PC-9 (cell line): ENCODE results near the gene MAPKAP1. TPM values are rescaled to one million over a fixed set of nuclear protein-coding genes. Genes with fewer than 3 reads are reported as not detected.

Experiments
- BruUV-seq: library from RNA; stranded (reverse); fragments of 400-500 nt; replicated peaks from 2 replicates; lab custom pipeline; 2021; lab: Mats Ljungman, UMichigan
- CTCF ChIA-PET: fragments of 300-600 bp; sonication (Branson Sonifier 250); formaldehyde crosslinking; loops from one replicate; lab custom pipeline; 2022; ENCODE audit warnings: antibody characterized with exemption; lab: Charles Lee
- POLR2A ChIA-PET: fragments of 300-600 bp; sonication (Branson Sonifier 250); formaldehyde crosslinking; loops from one replicate; lab custom pipeline; 2022; ENCODE audit warnings: antibody characterized with exemption; ENCODE audit not compliant: unreplicated experiment; lab: Charles Lee
- DNase-seq, 2 experiments: peaks; one replicate each; pipeline versions ENCODE4 v3.0.0 to v3.0.0-alpha.2; 2015 to 2022; ENCODE audit warnings: mixed read lengths in 1 of 2
- H2AFZ ChIP-seq: fragments of 200-600 bp; sonication (generic); 2 replicates; pipeline ENCODE4 v1.8.1; 2017; ENCODE audit warnings: antibody characterized with exemption
- H3F3A ChIP-seq: fragments of 200-600 bp; sonication (generic); 2 replicates; pipeline ENCODE4 v1.8.1; 2017; ENCODE audit warnings: antibody characterized with exemption, mild to moderate bottlenecking, low read depth; ENCODE audit not compliant: insufficient read depth
- H3K27ac ChIP-seq: fragments of 200-600 bp; sonication (generic); 2 replicates; pipeline ENCODE4 v1.6.1; 2016; ENCODE audit warnings: mixed run types
- H3K27me3 ChIP-seq: fragments of 200-600 bp; sonication (generic); 2 replicates; pipeline ENCODE4 v1.6.1; 2016; ENCODE audit warnings: low read depth, mixed run types; ENCODE audit not compliant: insufficient read depth
- H3K36me3 ChIP-seq: fragments of 200-600 bp; sonication (generic); 2 replicates; pipeline ENCODE4 v1.6.1; 2016; ENCODE audit warnings: low read depth, mixed run types
- H3K4me1 ChIP-seq: fragments of 200-600 bp; sonication (generic); replicated peaks from 2 replicates; pipeline ENCODE4 v1.6.1; 2016; ENCODE audit warnings: mixed run types; ENCODE audit not compliant: insufficient read depth
- H3K4me2 ChIP-seq: fragments of 200-600 bp; sonication (generic); 2 replicates; pipeline ENCODE4 v1.6.1; 2017; ENCODE audit warnings: mixed run types
- H3K4me3 ChIP-seq: fragments of 200-600 bp; sonication (generic); 2 replicates; pipeline ENCODE4 v1.6.1; 2016; ENCODE audit warnings: mixed run types
- H3K79me2 ChIP-seq: fragments of 200-600 bp; sonication (generic); 2 replicates; pipeline ENCODE4 v1.6.1; 2017; ENCODE audit warnings: low read depth, mixed run types
- H3K9me2 ChIP-seq: fragments of 200-600 bp; sonication (generic); 2 replicates; pipeline ENCODE4 v1.8.1; 2017; ENCODE audit warnings: mild to moderate bottlenecking; ENCODE audit not compliant: insufficient read depth
- H3K9me3 ChIP-seq: fragments of 200-600 bp; sonication (generic); 2 replicates; pipeline ENCODE4 v1.8.1; 2016; ENCODE audit warnings: low read depth; ENCODE audit not compliant: insufficient read depth
- H4K20me1 ChIP-seq: fragments of 200-600 bp; sonication (generic); 2 replicates; pipeline ENCODE4 v1.8.1; 2017; ENCODE audit not compliant: insufficient read depth
- CTCF ChIP-seq: fragments of 200-600 bp; sonication (generic); conservative IDR thresholded peaks from 2 replicates; pipeline ENCODE4 v1.6.1; 2017; ENCODE audit warnings: mixed run types, antibody characterized with exemption, mild to moderate bottlenecking, moderate library complexity
- EZH2 ChIP-seq: fragments of 200-600 bp; sonication (generic); IDR thresholded peaks from 2 replicates; pipeline ENCODE4 v1.8.0; 2017; ENCODE audit warnings: antibody characterized with exemption, low read depth
- intact Hi-C: fragments of 100-400 bp; cut with micrococcal nuclease; formaldehyde crosslinking; loops from one replicate; pipeline ENCODE4 v1.10.0; 2022; ENCODE audit not compliant: unreplicated experiment
- total RNA-seq: library from RNA; stranded (reverse); gene quantifications from 2 replicates; pipeline ENCODE4 v1.2.3, GENCODE V29; 2021

The MAPKAP1 gene
- total RNA-seq, 1 experiment from 2014 or later: 115 TPM

GRCh38 chr9:125703662-125704061 is 3.3 kb downstream of the MAPKAP1 start:
- no peak overlapping the region for H3K4me3 ChIP-seq
- no peak for TF ChIP-seq EZH2
- no peak for TF ChIP-seq CTCF
- BruUV-seq: no TSS peak
- no peak overlapping the region for H3K27ac ChIP-seq
- no peaks in the 10 kb centered on the region for H3K36me3 ChIP-seq
- no peaks in the 10 kb centered on the region for H3K27me3 ChIP-seq
- H2AFZ ChIP-seq: no peak overlapping the region
- no peaks in the 10 kb centered on the region for H3F3A ChIP-seq
- peaks cover 20% of the 10 kb centered on the region; the same call in 1 of the 2 replicates for H3K4me1 ChIP-seq
- CTCF ChIA-PET: interaction anchor here (0.5 kb wide), 1 partner anchor 56 kb away, joined by 5 read pairs; no protein-coding TSS in a partner anchor
- no peak for DNase-seq
- no peaks in the 10 kb centered on the region for H3K9me2 ChIP-seq
- peaks cover 79% of the 10 kb centered on the region for H3K79me2 ChIP-seq
- intact Hi-C loops: no loop called here
- H4K20me1 ChIP-seq: 0 out of 2 replicates have a peak, but pooled peaks cover 3% of the 10 kb centered on the region
- POLR2A ChIA-PET: no interaction called here
- no peak overlapping the region for H3K4me2 ChIP-seq
- H3K9me3 ChIP-seq: no peaks in the 10 kb centered on the region

GRCh38 chr9:125701351-125701750 is 5.7 kb downstream of the MAPKAP1 start:
- no TSS peak for BruUV-seq

GRCh38 chr9:125700791-125701190 is 6.2 kb downstream of the MAPKAP1 start:
- intact Hi-C loops: no loop called here
- no peak for DNase-seq
- Histone ChIP-seq H3K79me2 (peaks cover 90% of the 10 kb centered on the region), H3K27me3 (no peaks in the 10 kb centered on the region), H3K4me3 (no peak overlapping the region), H3K27ac (no peak overlapping the region), H3K9me3 (no peaks in the 10 kb centered on the region), H3K36me3 (no peaks in the 10 kb centered on the region), H3K4me1 (peaks cover 9% of the 10 kb centered on the region; the same call in 1 of the 2 replicates), H3K4me2 (no peak overlapping the region), H3K9me2 (no peaks in the 10 kb centered on the region), H4K20me1 (peaks cover 11% of the 10 kb centered on the region), H3F3A (no peaks in the 10 kb centered on the region; the same call in 1 of the 2 replicates), H2AFZ (no peak overlapping the region)
- CTCF ChIA-PET: no interaction called here
- TF ChIP-seq CTCF: no peak
- no peak for TF ChIP-seq EZH2
- no TSS peak for BruUV-seq
- POLR2A ChIA-PET: no interaction called here

More at GRCh38 chr9:125701351-125701750, 5.7 kb downstream of the MAPKAP1 start:
- Histone ChIP-seq H4K20me1 (peaks cover 11% of the 10 kb centered on the region), H3K4me1 (peaks cover 14% of the 10 kb centered on the region; the same call in 1 of the 2 replicates), H3K36me3 (no peaks in the 10 kb centered on the region), H3K27ac (no peak overlapping the region), H3K79me2 (peaks cover 92% of the 10 kb centered on the region), H3K27me3 (no peaks in the 10 kb centered on the region), H3F3A (no peaks in the 10 kb centered on the region; the same call in 1 of the 2 replicates), H3K4me2 (no peak overlapping the region), H3K9me2 (no peaks in the 10 kb centered on the region), H3K4me3 (no peak overlapping the region), H3K9me3 (no peaks in the 10 kb centered on the region), H2AFZ (no peak overlapping the region)
- ChIA-PET POLR2A (no interaction called here), CTCF (no interaction called here)
- no peak for DNase-seq
- TF ChIP-seq CTCF (no peak), EZH2 (no peak)
- intact Hi-C loops: no loop called here
